ENCODE data around the gene CTSA. TPM values are rescaled to one million over a fixed set of nuclear protein-coding genes. Genes with fewer than 3 reads are reported as not detected.
"Not testable (repeated sequence)": the region's sequence is repeated elsewhere in the genome, so short reads cannot be mapped to it uniquely, and the experiment has no call there.

CTSA gene
- total RNA-seq, 4 donors from 2014 or later: 42.7 to 103 (median 51.3) TPM

- Histone ChIP-seq H3K27ac (no peak overlapping the region), H3K36me3 (peaks cover 0 to 15% of the 10 kb centered on the region in 2 donors), H3K27me3 (no peaks in the 10 kb centered on the region), H3K4me3 (replicated peaks in 1 of 3) (no peak overlapping the region), H3K9me3 (no peaks in the 10 kb centered on the region), H3K4me1 (peaks cover 0 to under 1% of the 10 kb centered on the region in 2 donors)
- DNase-seq: no peak
- no peak for TF ChIP-seq POLR2A (IDR thresholded peaks at IDR 0.05)
- TF ChIP-seq CTCF (IDR thresholded peaks at IDR 0.05): no peak
- intact Hi-C loops (cut with DNase I): no loop called here
- WGBS, 2 donors: 84 to 86% methylated on average over 1 of the region's 1 CpG
Observed at GRCh38 chr20:45873409-45874103, 17.6 kb upstream of the CTSA start.

- H3K4me3 ChIP-seq (replicated peaks in 1 of 3); intact Hi-C loops (cut with DNase I); H3K27me3 ChIP-seq; DNase-seq; H3K27ac ChIP-seq; H3K4me1 ChIP-seq; H3K9me3 ChIP-seq: not testable (repeated sequence)
- H3K36me3 ChIP-seq: peaks cover 0 to 15% of the 10 kb centered on the region in 2 donors
- 92 to 95% methylated on average over 10 of the region's 10 CpGs for WGBS, 2 donors
Observed at GRCh38 chr20:45874104-45874481, 17.0 kb upstream of the CTSA start.

- TF ChIP-seq POLR2A (IDR thresholded peaks at IDR 0.05) (no peak), CTCF (IDR thresholded peaks at IDR 0.05) (no peak)
- no peak overlapping the region for H3K27ac ChIP-seq
- no peaks in the 10 kb centered on the region for H3K27me3 ChIP-seq
- no peaks in the 10 kb centered on the region for H3K9me3 ChIP-seq
- peaks cover 0 to 3% of the 10 kb centered on the region in 2 donors for H3K4me1 ChIP-seq
- intact Hi-C loops (cut with DNase I): no loop called here
- peaks cover 0 to 15% of the 10 kb centered on the region in 2 donors for H3K36me3 ChIP-seq
- WGBS, 2 donors: 64 to 78% methylated on average over 4 of the region's 4 CpGs
- DNase-seq: no peak
- no peak overlapping the region for H3K4me3 ChIP-seq (replicated peaks in 1 of 3)
Observed at GRCh38 chr20:45874576-45874975, 16.6 kb upstream of the CTSA start.

DNA sequence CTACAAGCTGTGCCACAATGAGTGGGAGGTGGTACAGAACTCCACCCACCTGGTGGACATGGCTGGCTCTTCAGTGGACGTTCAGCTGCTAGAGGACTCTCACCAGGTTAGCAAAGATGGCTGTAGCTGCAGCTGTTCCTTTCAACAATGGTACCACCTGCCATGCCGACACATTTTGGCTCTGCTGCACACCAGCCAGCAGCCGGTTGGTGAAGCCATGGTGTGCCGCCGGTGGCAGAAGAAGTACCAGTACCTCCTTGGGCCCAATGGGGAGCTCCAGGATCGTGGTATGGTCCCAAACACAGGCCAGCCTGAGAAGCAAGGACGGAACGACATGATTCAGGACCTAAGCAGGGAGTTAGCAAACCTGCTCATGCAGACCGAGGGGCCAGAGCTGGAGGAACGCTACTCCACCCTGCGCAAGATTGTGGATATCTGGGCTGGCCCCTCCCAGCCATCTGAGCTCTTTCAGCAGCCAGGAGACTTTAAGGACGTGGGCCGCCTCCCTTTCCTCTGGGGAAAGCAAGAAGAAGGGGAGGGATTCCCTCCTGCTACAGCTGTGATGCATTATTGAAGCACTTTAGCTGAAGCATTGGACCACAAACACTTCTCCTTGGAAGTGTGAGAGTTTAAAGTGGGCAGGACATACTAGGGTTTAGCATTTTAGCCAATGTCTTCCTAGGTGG, 12.9 kb upstream of the CTSA start:
- intact Hi-C loops (cut with DNase I): no loop called here
- no peak overlapping the region for H3K4me3 ChIP-seq (replicated peaks in 1 of 3)
- H3K36me3 ChIP-seq: peaks cover under 1 to 20% of the 10 kb centered on the region in 2 donors
- DNase-seq: no peak
- no peak overlapping the region for H3K27ac ChIP-seq
- no peaks in the 10 kb centered on the region for H3K9me3 ChIP-seq
- H3K4me1 ChIP-seq: peaks cover 9 to 17% of the 10 kb centered on the region in 2 donors
- no peak for TF ChIP-seq POLR2A (IDR thresholded peaks at IDR 0.05)
- no peak for TF ChIP-seq CTCF (IDR thresholded peaks at IDR 0.05)
- 81 to 95% methylated on average over 8 to 9 of the region's 13 CpGs for WGBS, 2 donors
- no peaks in the 10 kb centered on the region for H3K27me3 ChIP-seq

DNA sequence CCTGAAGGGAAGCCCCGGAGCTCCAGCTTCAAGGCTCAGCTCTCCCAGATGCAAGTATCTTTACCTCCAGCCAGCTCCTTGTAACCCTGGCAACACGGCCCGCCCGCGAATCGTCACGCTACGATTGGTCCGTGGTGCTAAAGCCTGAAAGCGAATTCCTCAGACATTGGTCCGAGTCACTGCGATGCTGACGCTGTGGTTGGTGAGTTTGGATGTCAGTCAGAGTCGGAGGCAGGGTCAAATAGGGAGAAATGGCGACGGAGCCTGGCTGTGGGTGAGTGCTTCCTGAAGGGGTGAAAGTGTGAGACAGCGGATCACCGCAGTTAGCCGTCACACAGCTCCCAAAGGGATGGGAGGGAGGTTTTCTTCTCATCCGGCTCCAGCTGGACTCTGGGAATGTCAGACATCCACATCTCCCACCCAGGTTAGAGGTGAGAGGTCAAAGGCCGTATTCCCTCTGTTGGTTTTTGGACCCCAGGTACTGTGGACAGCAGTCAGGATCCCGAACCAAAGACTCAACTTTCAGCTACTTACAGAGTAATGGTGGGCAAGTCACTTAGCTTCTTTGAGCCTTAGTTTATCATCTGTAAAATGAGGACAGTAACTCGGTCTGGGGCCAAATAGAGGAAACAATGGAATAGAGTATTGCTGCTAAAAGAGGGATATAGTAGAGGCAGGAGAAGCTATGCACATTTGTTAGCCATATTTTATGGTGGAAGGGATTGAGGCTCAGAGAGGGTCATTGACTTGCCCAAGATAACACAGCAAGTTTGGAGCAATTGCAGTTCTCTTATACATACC, 9.9 kb upstream of the CTSA start, which contains the start of gene ZSWIM1:
ZSWIM1 (plus strand) TSS at position 240 of the 801 bp plus-strand sequence. CDS start 1,366 bp downstream, outside the sequence.
- TF ChIP-seq POLR2A (IDR thresholded peaks at IDR 0.05): peak in 1 of 2 donors; percentile 73
- no peak for TF ChIP-seq CTCF (IDR thresholded peaks at IDR 0.05)
- peak; percentile 99 to 100 for DNase-seq
- H3K27ac ChIP-seq: peak within 1 kb of the TSS; percentile 80 to 97 (median 86)
- no peaks in the 10 kb centered on the region for H3K27me3 ChIP-seq
- 0% methylated on average over 22 to 23 of the region's 23 CpGs for WGBS, 2 donors
- H3K9me3 ChIP-seq: no peaks in the 10 kb centered on the region
- peaks cover 9 to 29% of the 10 kb centered on the region in 2 donors for H3K36me3 ChIP-seq
- intact Hi-C loops (cut with DNase I): no loop called here
- peak within 1 kb of the TSS in 2 of 3 donors; percentile 48 to 88 for H3K4me3 ChIP-seq (replicated peaks in 1 of 3)
- H3K4me1 ChIP-seq: peaks cover 9 to 21% of the 10 kb centered on the region in 2 donors

All from thyroid gland (tissue), 4 donors.